Nucleus accumbens (tissue), 56 donors: ENCODE data around the gene RNF169.

ENCODE experiments used
- DNase-seq, 56 donors: peaks; one replicate each; lab custom pipeline; 2025; lab: John Stamatoyannopoulos, UW

Gene RNF169

GRCh38 chr11:74748211-74749126 is at the start of gene RNF169:
RNF169 (plus strand) TSS chr11:74748849; CDS start chr11:74748881, 32 bp downstream.
- DNase-seq: peak; percentile 47 to 99 (median 89)

- no peak for DNase-seq
Observed at GRCh38 chr11:74699615-74700396, 48.8 kb upstream of the RNF169 start.

DNA sequence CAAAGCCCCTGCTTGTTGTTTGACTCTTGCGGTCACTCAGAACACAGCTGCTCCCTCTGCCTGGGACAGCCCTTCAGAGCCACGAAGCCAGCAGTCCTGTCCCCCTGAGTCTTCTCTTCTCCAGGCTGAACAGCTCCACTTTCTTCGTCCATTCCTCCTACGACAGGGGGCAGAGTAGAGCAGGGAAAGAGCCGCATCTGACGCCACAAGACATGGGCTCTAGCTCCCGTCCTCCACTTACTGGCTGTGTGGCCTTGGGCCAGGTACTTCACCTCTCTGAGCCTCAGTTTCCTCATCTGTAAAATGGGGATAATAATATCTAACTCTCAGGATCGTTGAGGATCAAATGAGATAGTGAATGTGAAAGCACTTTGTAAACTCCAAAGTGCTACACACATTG is 47.3 kb upstream of the RNF169 start:
- DNase-seq: no peak

- DNase-seq: peak in 46 of 56 donors; percentile 11 to 80 (median 36)
Observed at GRCh38 chr11:74702383-74703007, 46.2 kb upstream of the RNF169 start.

DNA sequence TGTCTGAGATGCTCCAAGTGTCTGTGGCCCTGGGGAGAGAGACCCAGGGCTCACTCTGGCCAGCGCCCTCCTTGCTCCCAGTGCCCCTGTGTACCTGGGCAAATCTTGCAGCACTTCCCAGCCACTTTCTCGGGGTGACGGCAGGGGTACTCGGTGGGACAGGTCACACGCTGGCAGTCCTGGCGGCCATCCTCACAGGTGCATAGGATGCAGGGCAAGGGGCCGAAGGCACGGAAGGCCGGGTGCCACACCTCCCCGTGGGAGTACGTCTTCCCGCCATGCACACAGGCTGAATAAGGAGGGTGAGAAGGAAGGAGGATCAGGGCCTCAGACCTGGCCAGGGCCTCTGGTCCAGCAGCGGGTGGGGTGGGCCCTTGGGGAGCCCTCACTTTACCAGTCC is 45.4 kb upstream of the RNF169 start:
- DNase-seq: no peak

- no peak for DNase-seq
Observed at GRCh38 chr11:74707182-74707581, 41.5 kb upstream of the RNF169 start.

- no peak for DNase-seq
Observed at GRCh38 chr11:74707602-74708510, 40.8 kb upstream of the RNF169 start.

- DNase-seq: no peak
Observed at GRCh38 chr11:74709175-74709574, 39.5 kb upstream of the RNF169 start.

- DNase-seq: no peak
Observed at GRCh38 chr11:74710281-74710938, 38.2 kb upstream of the RNF169 start.

DNA sequence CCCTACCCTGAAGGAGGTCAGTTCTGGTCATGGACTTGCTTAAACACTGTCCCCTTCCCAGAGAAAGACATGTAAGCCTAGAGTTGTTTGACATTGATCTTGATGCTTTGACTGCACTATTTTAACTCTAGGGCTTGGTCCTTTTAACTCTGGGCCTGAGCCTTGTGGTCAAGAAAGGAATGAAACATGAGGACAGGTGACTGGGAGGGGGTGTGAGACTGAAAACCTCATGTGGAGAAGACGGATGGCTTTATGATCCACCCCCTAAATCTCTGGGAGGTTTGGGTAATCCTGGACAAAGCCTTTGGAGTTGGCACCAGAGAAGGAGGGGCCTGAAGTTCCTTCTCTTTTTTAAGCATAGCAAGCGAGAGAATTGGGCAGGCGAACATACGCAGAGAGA is 35.0 kb upstream of the RNF169 start:
- no peak for DNase-seq

DNA sequence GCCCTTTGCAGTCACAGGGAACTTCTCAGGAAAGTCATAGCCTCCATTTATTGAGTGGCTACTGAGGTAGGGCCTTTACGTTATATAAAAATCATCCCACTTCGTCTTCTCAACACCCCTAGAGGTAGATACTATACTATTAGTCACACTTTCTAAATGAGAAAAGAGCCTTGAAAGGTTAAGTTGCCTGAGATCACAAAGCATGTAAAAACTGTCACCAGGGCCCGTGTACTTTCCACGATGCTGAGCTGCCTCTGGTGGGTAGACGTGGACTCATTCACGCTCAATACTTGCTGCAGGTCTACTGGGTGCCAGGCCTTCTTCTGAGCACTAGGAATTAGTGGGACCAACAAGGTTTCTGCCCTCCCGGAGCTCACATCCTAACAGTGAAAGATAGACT is 33.7 kb upstream of the RNF169 start:
- no peak for DNase-seq

- DNase-seq: peak in 1 of 56 donors; percentile 10
Observed at GRCh38 chr11:74717221-74717969, 31.3 kb upstream of the RNF169 start.

DNA sequence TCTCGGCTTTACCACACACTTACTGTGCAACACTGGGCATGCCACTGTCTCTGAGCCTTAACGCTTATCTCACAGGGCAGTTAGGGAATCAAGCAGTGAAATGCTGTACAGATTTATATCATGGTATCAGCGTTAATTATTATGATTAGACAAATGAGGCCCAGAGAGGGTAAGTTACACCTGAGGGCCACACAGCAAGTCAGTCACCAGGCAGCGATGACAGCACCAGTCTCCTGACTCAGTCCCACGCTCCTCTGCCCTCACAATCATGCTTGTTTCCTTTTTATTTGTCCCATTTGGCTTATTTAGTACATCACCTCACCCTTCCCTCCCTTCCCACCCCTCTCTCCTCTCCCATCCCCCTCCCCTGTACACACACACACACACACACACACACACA is 29.6 kb upstream of the RNF169 start:
- DNase-seq: no peak

- peak in 52 of 56 donors; percentile 15 to 90 (median 66) for DNase-seq
Observed at GRCh38 chr11:74720596-74721478, 27.8 kb upstream of the RNF169 start.

DNA sequence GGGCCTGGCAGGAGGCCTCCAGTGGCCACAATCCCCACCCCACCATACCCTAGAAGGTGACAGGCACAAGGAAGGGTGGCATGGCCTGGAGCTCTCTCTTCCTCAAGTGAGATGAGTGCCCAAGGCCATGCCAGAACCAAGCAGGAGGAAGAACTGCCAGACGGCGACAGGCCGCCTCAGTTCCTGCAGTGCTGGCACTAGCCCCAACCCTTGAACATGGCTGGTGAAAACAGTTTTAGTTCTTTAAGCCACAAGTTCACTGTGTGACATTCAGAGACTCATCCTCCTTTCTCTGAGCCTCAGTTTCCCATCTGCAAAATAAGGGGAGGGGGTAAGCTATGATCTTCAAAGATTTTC is 27.2 kb upstream of the RNF169 start:
- DNase-seq: peak in 13 of 56 donors; percentile 44 to 72 (median 58)

DNA sequence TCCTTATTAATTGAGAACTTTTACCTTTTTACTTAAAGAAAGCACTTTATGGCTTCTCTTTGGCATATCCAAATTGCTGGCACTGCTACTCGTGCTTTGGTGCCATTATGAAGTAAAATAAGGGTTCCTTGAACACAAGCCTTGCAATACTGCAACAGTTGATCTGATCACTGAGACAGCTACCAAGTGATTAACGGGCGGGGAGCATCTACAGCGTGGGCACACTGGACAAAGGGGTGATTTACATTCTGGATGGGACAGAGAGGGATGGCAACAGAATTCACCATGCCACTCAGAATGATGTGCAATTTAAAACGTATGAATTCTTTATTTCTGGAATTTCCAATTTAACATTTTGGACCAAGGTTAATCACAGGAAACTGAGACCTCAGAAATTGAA is 25.1 kb upstream of the RNF169 start:
- peak in 2 of 56 donors; percentile 2 to 23 for DNase-seq

DNA sequence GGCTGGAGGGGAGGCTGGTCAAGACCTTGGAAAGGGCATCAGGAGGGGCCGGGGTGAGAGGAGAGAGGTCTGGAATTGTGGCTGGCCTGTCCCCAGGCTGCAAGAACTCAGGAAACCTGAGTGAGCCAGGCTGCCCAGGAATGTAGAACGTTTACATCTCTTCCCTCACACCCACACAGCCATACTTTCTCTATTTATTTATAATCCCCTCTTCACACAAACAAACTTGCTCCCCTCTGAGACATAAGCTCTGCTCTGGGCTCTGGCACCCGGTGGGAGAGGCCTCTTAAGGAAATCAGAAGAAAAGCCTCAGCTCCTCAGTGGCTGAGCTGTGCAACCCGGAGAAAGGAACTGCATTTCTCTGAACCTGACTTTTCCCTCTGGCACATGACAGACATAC is 22.9 kb upstream of the RNF169 start:
- no peak for DNase-seq
